ENCODE results near the gene ABHD2.

ABHD2 gene

DNA sequence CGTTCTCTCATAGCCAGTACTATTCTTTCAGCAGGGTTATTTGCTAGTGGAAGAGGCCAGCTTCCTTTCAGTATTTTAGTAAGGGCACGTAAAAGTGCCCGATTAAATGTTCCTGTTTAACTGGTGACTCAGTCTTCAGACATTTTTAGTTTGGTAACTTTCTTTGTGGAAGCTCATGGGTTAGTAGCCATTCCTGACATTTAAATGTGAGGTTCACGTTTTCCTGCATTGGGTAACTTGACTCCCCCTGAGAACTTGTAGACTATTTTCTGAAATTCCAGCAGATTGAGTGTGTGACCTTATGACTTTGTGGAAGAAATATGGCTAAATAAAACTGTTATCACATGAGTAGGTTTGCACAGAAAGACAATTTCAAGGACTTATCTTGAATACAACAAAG, 16.9 kb downstream of the ABHD2 start:
- no peak for DNase-seq (ENCODE audit: low spot score)
- in situ Hi-C loops (cut with MboI; ENCODE audit: low sequenced_read_pairs, unreplicated experiment), result no loop called here
- TF ChIP-seq, protein P1, sequence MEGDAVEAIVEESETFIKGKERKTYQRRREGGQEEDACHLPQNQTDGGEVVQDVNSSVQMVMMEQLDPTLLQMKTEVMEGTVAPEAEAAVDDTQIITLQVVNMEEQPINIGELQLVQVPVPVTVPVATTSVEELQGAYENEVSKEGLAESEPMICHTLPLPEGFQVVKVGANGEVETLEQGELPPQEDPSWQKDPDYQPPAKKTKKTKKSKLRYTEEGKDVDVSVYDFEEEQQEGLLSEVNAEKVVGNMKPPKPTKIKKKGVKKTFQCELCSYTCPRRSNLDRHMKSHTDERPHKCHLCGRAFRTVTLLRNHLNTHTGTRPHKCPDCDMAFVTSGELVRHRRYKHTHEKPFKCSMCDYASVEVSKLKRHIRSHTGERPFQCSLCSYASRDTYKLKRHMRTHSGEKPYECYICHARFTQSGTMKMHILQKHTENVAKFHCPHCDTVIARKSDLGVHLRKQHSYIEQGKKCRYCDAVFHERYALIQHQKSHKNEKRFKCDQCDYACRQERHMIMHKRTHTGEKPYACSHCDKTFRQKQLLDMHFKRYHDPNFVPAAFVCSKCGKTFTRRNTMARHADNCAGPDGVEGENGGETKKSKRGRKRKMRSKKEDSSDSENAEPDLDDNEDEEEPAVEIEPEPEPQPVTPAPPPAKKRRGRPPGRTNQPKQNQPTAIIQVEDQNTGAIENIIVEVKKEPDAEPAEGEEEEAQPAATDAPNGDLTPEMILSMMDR (IDR thresholded peaks at IDR 0.05; ENCODE audit: borderline replicate concordance, control extremely low read depth, extremely low read depth, insufficient read depth, missing control alignments), result no peak

DNA sequence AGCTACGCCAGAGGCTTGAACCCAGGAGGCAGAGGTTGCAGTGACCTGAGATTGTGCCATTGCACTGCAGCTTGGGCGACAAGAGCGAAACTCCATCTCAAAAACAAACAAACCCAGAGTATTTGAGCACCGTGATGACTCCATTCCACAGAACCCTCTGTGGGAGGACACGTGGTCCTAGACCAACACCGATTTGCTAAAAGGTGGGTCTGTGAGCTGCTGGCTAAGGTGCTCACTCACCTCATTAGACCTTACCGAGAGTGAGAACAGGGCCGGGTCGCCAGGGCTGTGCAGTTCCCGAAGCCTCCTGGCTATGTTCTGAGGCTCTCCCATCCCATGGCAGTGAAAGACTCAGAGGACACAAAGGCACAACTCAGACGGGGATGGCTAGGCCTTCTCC, 17.9 kb downstream of the ABHD2 start:
- in situ Hi-C loops (cut with MboI; ENCODE audit: low sequenced_read_pairs, unreplicated experiment), result no loop called here
- TF ChIP-seq, protein P1 (IDR thresholded peaks at IDR 0.05; ENCODE audit: borderline replicate concordance, control extremely low read depth, extremely low read depth, insufficient read depth, missing control alignments), result no peak
- DNase-seq (ENCODE audit: low spot score), result no peak

DNA sequence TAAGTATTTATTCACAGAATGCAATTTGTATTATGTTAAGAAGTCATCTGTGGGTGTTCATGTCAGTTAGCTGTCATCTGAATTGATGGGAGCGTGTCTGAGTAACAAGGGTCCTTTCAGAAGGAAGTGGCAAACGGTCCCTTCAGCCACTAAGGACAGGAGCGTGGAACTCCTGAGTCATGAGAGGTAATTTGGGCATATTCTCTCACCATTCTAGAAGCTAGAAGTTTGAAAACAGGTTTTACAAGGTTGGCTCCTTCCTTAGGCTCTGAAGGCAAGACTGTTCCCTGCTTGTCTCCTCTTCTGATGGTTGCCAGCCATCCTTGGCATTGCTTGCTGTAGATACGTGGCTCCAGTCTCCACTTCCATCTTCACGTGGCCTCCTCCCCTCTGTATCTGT, 19.7 kb downstream of the ABHD2 start:
- no peak for DNase-seq (ENCODE audit: low spot score)
- in situ Hi-C loops (cut with MboI; ENCODE audit: low sequenced_read_pairs, unreplicated experiment), result no loop called here
- TF ChIP-seq, protein P1 (IDR thresholded peaks at IDR 0.05; ENCODE audit: borderline replicate concordance, control extremely low read depth, extremely low read depth, insufficient read depth, missing control alignments), result no peak

DNA sequence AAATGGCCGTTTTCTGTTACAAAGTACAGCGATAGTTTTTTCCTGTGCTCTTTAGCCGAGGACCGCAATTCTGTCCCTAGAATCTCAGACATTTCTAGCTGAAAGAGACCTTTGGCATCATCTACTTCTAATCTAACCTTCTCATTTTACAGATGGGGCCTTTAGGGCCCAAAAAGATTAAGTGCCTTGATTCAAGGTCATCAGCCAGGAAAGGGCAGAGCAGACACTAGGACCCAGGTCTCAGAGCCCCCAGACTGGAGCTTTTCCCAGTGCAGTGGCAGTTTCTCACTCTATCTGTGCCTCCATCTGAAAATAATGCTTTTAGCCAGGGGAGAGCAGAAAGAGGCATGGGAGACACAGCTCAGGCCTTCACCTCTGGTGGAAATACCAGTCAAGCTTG, 20.6 kb downstream of the ABHD2 start:
- in situ Hi-C loops (cut with MboI; ENCODE audit: low sequenced_read_pairs, unreplicated experiment), result no loop called here
- no peak for DNase-seq (ENCODE audit: low spot score)
- TF ChIP-seq, protein P1 (IDR thresholded peaks at IDR 0.05; ENCODE audit: borderline replicate concordance, control extremely low read depth, extremely low read depth, insufficient read depth, missing control alignments), result no peak

DNA sequence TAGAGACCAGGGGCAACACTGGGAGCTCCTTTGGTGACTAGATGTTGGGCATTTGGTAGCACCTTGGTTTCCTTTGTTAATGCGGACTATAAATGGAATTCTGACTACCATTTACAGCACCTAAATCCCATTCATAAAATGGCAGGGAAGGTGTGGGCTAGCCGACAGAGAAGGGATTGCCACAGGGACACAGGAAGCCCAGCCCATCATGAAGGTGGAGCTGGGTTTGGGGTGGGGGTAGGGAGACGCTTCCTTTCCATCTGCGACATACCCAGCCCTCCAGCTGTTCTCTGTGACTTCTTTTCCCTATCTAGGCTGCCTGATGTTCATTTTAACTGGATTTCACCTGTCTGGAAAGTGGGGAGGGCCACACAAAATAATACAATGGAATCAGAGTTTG, 21.0 kb downstream of the ABHD2 start:
- in situ Hi-C loops (cut with MboI; ENCODE audit: low sequenced_read_pairs, unreplicated experiment), result no loop called here
- no peak for DNase-seq (ENCODE audit: low spot score)
- TF ChIP-seq, protein P1 (IDR thresholded peaks at IDR 0.05; ENCODE audit: borderline replicate concordance, control extremely low read depth, extremely low read depth, insufficient read depth, missing control alignments), result no peak

DNA sequence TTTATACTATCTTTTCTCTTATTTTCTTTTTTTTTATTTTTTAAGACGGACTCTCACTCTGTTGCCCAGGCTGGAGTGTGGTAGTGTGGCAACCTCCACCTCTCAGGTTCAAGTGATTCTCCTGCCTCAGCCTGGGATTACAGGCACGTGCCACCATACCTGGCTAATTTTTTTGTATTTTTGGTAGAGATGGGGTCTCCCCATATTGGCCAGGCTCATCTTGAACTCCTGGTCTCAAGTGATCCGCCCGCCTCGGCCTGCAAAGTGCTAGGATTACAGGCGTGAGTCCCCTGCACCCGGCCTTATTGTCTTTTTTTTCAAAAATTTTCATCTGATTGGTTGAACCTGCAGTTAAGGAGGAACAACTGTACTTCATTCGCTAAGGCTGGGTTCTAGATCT, 21.8 kb downstream of the ABHD2 start:
- in situ Hi-C loops (cut with MboI; ENCODE audit: low sequenced_read_pairs, unreplicated experiment), result no loop called here
- TF ChIP-seq, protein P1 (IDR thresholded peaks at IDR 0.05; ENCODE audit: borderline replicate concordance, control extremely low read depth, extremely low read depth, insufficient read depth, missing control alignments), result no peak
- no peak for DNase-seq (ENCODE audit: low spot score)

DNA sequence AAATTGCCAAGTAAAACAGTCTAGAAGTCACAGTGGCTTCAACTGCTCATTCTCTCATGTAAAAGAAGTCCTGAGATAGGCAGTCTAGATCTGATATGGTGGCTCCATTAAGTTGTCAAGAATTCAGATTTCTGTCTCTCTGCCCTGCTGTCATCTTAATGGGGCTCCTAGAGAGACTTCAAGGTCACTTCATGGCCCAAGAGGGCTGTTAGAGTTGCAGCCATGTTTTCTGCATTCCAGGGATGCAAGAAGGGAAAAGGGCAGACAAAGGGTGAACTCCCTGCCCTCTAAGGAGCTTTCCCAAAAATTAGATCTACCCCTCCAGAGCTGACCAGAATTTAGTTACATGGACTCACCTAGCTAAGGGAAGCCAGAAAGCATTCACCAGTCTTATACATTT, 23.1 kb downstream of the ABHD2 start:
- in situ Hi-C loops (cut with MboI; ENCODE audit: low sequenced_read_pairs, unreplicated experiment), result no loop called here
- DNase-seq (ENCODE audit: low spot score), result no peak
- TF ChIP-seq, protein P1 (IDR thresholded peaks at IDR 0.05; ENCODE audit: borderline replicate concordance, control extremely low read depth, extremely low read depth, insufficient read depth, missing control alignments), result no peak

Measured in GM13976 (cell line).